AG09309 (cell line): ENCODE measurements around the gene CORO1C.
"Not testable (repeated sequence)": the region's sequence is repeated elsewhere in the genome, so short reads cannot be mapped to it uniquely, and the experiment has no call there.

ENCODE experiments used
- DNase-seq: peaks from one replicate; pipeline ENCODE4 v3.0.0-alpha.2; 2010; ENCODE audit warnings: low read depth
- H3K4me3 ChIP-seq: 2 replicates; pipeline ENCODE4 v1.5.1; 2011; ENCODE audit warnings: mild to moderate bottlenecking, low read depth, low read length, moderate library complexity; ENCODE audit not compliant: control insufficient read depth
- CTCF ChIP-seq: IDR thresholded peaks from 2 replicates; pipeline ENCODE4 v1.5.1; 2011; ENCODE audit warnings: mild to moderate bottlenecking, low read depth, low read length, inconsistent platforms; ENCODE audit not compliant: insufficient read depth, control insufficient read depth; ENCODE audit errors: missing control alignments

The CORO1C gene

GRCh38 chr12:108747563-108747962 is 16.2 kb upstream of the CORO1C start:
- no peak overlapping the region for H3K4me3 ChIP-seq
- DNase-seq = no peak
- TF ChIP-seq CTCF = no peak

- no peak for DNase-seq
- TF ChIP-seq CTCF = no peak
- H3K4me3 ChIP-seq = no peak overlapping the region
Observed at GRCh38 chr12:108745641-108746040, 14.3 kb upstream of the CORO1C start.

GRCh38 chr12:108744021-108744897 is 12.9 kb upstream of the CORO1C start:
- TF ChIP-seq CTCF = no peak
- H3K4me3 ChIP-seq = no peak overlapping the region
- no peak for DNase-seq

- TF ChIP-seq CTCF = no peak
- H3K4me3 ChIP-seq = no peak overlapping the region
Observed at GRCh38 chr12:108738170-108738569, 6.9 kb upstream of the CORO1C start.

GRCh38 chr12:108735855-108736254 is 4.5 kb upstream of the CORO1C start:
- H3K4me3 ChIP-seq = no peak overlapping the region
- no peak for TF ChIP-seq CTCF
- DNase-seq = no peak

More at GRCh38 chr12:108738170-108738569, 6.9 kb upstream of the CORO1C start:
- DNase-seq = no peak

GRCh38 chr12:108734200-108734906 is 3.0 kb upstream of the CORO1C start:
- no peak for TF ChIP-seq CTCF
- H3K4me3 ChIP-seq = no peak overlapping the region
- DNase-seq = peak; percentile 68

GRCh38 chr12:108733230-108733531 is 1.9 kb upstream of the CORO1C start:
- H3K4me3 ChIP-seq, DNase-seq: not testable (repeated sequence)
